Esophagus muscularis mucosa (tissue), 4 donors: ENCODE data around the gene NSA2.

ENCODE experiments used
- EP300 ChIP-seq: sonication (generic); formaldehyde crosslinking; IDR thresholded peaks from one replicate; pipeline ENCODE4 v1.6.1; 2017; ENCODE audit warnings: antibody characterized with exemption
- POLR2AphosphoS5 ChIP-seq, 2 donors: sonication (generic); formaldehyde crosslinking; IDR thresholded peaks; one replicate each; pipeline ENCODE4 v1.6.1; 2017; ENCODE audit warnings: antibody characterized with exemption in 2 of 2
- TF ChIP-seq, protein P1 (sequence below), 3 experiments: fragments of 200-600 bp in 2 of 3; fragments of 450-650 bp in 1 of 3; sonication (generic) in 2 of 3; IDR thresholded peaks; one replicate each; pipeline ENCODE4 v1.5.1; 2017 to 2019; ENCODE audit warnings: antibody characterized with exemption in 3 of 3, mild to moderate bottlenecking in 2 of 3, moderate library complexity in 1 of 3

DNA sequence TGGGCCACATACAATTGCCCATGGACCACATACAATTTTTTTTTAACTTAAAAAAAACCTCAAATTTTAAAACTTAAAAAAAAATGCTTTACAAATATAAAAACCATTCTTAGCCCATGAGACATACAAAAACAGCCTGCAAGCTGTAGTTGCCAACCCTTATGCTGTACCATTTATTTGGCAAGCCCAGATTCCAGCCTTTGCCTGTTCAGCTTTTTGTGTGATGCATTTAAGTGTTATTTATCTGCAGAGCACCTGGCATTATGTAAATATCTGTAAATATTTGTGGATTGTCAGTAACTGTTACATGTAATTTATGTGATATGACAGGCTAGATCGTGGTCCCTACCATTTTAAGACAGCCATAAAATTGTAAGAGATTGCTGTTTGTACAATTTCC is 49.5 kb upstream of the NSA2 start:
- TF ChIP-seq, protein P1, sequence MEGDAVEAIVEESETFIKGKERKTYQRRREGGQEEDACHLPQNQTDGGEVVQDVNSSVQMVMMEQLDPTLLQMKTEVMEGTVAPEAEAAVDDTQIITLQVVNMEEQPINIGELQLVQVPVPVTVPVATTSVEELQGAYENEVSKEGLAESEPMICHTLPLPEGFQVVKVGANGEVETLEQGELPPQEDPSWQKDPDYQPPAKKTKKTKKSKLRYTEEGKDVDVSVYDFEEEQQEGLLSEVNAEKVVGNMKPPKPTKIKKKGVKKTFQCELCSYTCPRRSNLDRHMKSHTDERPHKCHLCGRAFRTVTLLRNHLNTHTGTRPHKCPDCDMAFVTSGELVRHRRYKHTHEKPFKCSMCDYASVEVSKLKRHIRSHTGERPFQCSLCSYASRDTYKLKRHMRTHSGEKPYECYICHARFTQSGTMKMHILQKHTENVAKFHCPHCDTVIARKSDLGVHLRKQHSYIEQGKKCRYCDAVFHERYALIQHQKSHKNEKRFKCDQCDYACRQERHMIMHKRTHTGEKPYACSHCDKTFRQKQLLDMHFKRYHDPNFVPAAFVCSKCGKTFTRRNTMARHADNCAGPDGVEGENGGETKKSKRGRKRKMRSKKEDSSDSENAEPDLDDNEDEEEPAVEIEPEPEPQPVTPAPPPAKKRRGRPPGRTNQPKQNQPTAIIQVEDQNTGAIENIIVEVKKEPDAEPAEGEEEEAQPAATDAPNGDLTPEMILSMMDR (IDR thresholded peaks at IDR 0.05) = no peak
- TF ChIP-seq EP300 (no peak), POLR2AphosphoS5 (IDR thresholded peaks at IDR 0.05) (no peak)
